Esophagus muscularis mucosa (tissue), 4 donors: ENCODE data around the gene TMEM120A. TPM values are rescaled to one million over a fixed set of nuclear protein-coding genes. Genes with fewer than 3 reads are reported as not detected.

Experiments
- DNase-seq: peaks from one replicate; pipeline ENCODE4 v3.0.0-alpha.2; 2017; ENCODE audit errors: extremely low spot score
- H3K27ac ChIP-seq, 4 donors: fragments of 200-600 bp; sonication (generic); replicated peaks in 1 of 4; 1 replicate in 3 of 4; 2 replicates in 1 of 4; pipeline ENCODE4 v1.5.1; 2016 to 2019; ENCODE audit warnings: mild to moderate bottlenecking in 1 of 4
- H3K27me3 ChIP-seq, 4 donors: fragments of 200-600 bp; sonication (generic); one replicate each; pipeline versions ENCODE4 v1.5.1 to v1.6.0; 2016 to 2019
- H3K36me3 ChIP-seq, 4 donors: fragments of 200-600 bp; sonication (generic); one replicate each; pipeline ENCODE4 v1.5.1; 2016 to 2019
- H3K4me1 ChIP-seq, 4 donors: fragments of 200-600 bp; sonication (generic); one replicate each; pipeline ENCODE4 v1.5.1; 2016 to 2019
- H3K4me3 ChIP-seq, 4 donors: fragments of 200-600 bp; sonication (generic); 1 replicate in 2 of 4; 2 replicates in 2 of 4; pipeline ENCODE4 v1.5.1; 2016 to 2019; ENCODE audit warnings: mild to moderate bottlenecking in 4 of 4, moderate library complexity in 1 of 4
- H3K9me3 ChIP-seq, 4 donors: fragments of 200-600 bp; sonication (generic); 1 replicate in 3 of 4; 2 replicates in 1 of 4; pipeline ENCODE4 v1.5.1; 2016 to 2019
- CTCF ChIP-seq, 3 experiments: fragments of 200-600 bp in 2 of 3; fragments of 450-650 bp in 1 of 3; sonication (generic) in 2 of 3; IDR thresholded peaks; one replicate each; pipeline ENCODE4 v1.5.1; 2017 to 2019; ENCODE audit warnings: antibody characterized with exemption in 3 of 3, mild to moderate bottlenecking in 2 of 3, moderate library complexity in 1 of 3
- EP300 ChIP-seq: sonication (generic); formaldehyde crosslinking; IDR thresholded peaks from one replicate; pipeline ENCODE4 v1.6.1; 2017; ENCODE audit warnings: antibody characterized with exemption
- POLR2A ChIP-seq: fragments of 450-650 bp; IDR thresholded peaks from one replicate; pipeline ENCODE4 v1.6.1; 2017; ENCODE audit warnings: antibody characterized with exemption, moderate library complexity, mild to moderate bottlenecking, low read depth
- POLR2AphosphoS5 ChIP-seq, 2 donors: sonication (generic); formaldehyde crosslinking; IDR thresholded peaks; one replicate each; pipeline ENCODE4 v1.6.1; 2017; ENCODE audit warnings: antibody characterized with exemption in 2 of 2
- WGBS: methylation state at CpG from one replicate; pipeline ENCODE4 v1.1.5; 2018; 5-methylcytosine and 5-hydroxymethylcytosine counted together
- intact Hi-C: fragments of 100-400 bp; cut with DNase I; formaldehyde crosslinking; loops from one replicate; pipeline ENCODE4 v1.15.1; 2023
- total RNA-seq, 4 donors: library from RNA; depleted of rRNA; stranded (reverse); fragments of >200 nt; gene quantifications; one replicate each; pipeline versions ENCODE4 v1.1.0 to v1.2.1, GENCODE V29; 2016

TMEM120A gene
- total RNA-seq, 4 donors from 2014 or later = 23.2 to 37.8 (median 31.2) TPM

- DNase-seq = no peak
- intact Hi-C loops = no loop called here
- Histone ChIP-seq H3K36me3 (peaks cover 15 to 47% (median 34%) of the 10 kb centered on the region in 4 donors), H3K4me1 (no peaks in the 10 kb centered on the region), H3K27me3 (no peaks in the 10 kb centered on the region), H3K27ac (no peak overlapping the region), H3K9me3 (no peaks in the 10 kb centered on the region), H3K4me3 (no peak overlapping the region)
- TF ChIP-seq EP300 (no peak), CTCF (IDR thresholded peaks at IDR 0.05) (no peak), POLR2A (no peak), POLR2AphosphoS5 (IDR thresholded peaks at IDR 0.05) (no peak)
- WGBS = 95% methylated on average over 3 of the region's 3 CpGs
Observed at GRCh38 chr7:76002822-76003221, 8.4 kb upstream of the TMEM120A start.

- no peak overlapping the region for H3K27ac ChIP-seq
- H3K4me1 ChIP-seq = no peaks in the 10 kb centered on the region
- no peaks in the 10 kb centered on the region for H3K9me3 ChIP-seq
- intact Hi-C loops = no loop called here
- H3K36me3 ChIP-seq = peaks cover 15 to 47% (median 34%) of the 10 kb centered on the region in 4 donors
- no peak for DNase-seq
- WGBS = 94% methylated on average over 5 of the region's 6 CpGs
- TF ChIP-seq POLR2AphosphoS5 (IDR thresholded peaks at IDR 0.05) (no peak), EP300 (no peak), POLR2A (no peak), CTCF (IDR thresholded peaks at IDR 0.05) (no peak)
- no peak overlapping the region for H3K4me3 ChIP-seq
- no peaks in the 10 kb centered on the region for H3K27me3 ChIP-seq
Observed at GRCh38 chr7:76002139-76002538, 7.7 kb upstream of the TMEM120A start.

DNA sequence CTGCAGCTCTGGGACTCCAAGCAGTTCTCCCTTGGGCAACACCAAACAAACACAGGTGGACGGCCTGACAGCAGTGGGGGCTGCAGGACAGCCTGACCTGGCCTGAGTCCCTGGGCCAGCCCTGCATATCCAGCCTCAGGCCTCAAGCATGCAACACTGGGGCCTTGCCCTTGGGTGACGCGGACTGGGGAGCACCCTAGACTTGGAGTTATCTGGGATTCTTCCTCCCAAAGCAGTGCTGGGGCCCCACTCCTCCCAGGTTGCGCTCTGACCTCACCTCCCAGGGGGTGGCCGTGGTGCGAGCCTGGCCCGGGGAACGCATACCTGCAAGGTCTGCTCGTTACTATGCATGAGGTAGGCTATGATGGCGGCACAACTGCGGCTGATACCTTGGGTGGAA lies 6.2 kb upstream of the TMEM120A start:
- intact Hi-C loops = no loop called here

GRCh38 chr7:75998038-75998437 lies 3.6 kb upstream of the TMEM120A start:
- WGBS = 92% methylated on average over 1 of the region's 1 CpG
- TF ChIP-seq CTCF (IDR thresholded peaks at IDR 0.05) (no peak), POLR2A (no peak)
- Histone ChIP-seq H3K9me3 (no peaks in the 10 kb centered on the region), H3K27ac (no peak overlapping the region), H3K4me1 (peaks cover 12 to 21% (median 18%) of the 10 kb centered on the region in 4 donors), H3K27me3 (no peaks in the 10 kb centered on the region), H3K4me3 (no peak overlapping the region), H3K36me3 (peaks cover 0 to 32% (median 19%) of the 10 kb centered on the region in 4 donors)
- DNase-seq = no peak
- intact Hi-C loops = loop anchor here (5.0 kb wide), 1 partner anchor 86 kb away; no protein-coding TSS in a partner anchor

More for the DNA sequence above, 6.2 kb upstream of the TMEM120A start:
- TF ChIP-seq POLR2A = no peak
- TF ChIP-seq EP300 = no peak
- TF ChIP-seq CTCF (IDR thresholded peaks at IDR 0.05) = no peak
- no peak for TF ChIP-seq POLR2AphosphoS5 (IDR thresholded peaks at IDR 0.05)
- DNase-seq = no peak
- no peaks in the 10 kb centered on the region for H3K9me3 ChIP-seq
- H3K4me3 ChIP-seq = no peak overlapping the region
- H3K4me1 ChIP-seq = peaks cover 0 to under 1% (median under 1%) of the 10 kb centered on the region in 4 donors
- H3K27me3 ChIP-seq = no peaks in the 10 kb centered on the region
- 88% methylated on average over 7 of the region's 11 CpGs for WGBS
- H3K27ac ChIP-seq = no peak overlapping the region
- peaks cover 15 to 56% (median 37%) of the 10 kb centered on the region in 4 donors for H3K36me3 ChIP-seq

DNA sequence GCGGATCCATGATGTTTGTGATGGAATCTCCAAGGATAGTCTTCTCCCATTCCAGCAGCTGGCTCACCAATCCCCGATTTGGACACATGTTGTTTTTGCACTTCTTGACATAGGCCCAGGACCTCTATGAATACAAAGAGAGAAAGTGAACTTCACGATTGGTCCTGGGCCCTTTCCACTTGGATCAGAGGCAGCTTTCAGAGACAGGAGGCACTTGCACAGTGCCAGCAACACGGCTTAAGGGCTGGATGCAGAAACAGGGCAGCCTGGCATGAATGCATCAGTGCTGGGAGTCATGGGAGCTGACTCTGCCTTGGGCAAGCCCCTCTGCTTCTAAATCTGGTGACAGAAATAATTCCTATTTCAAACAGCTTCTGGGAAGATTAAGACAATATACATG lies 2.1 kb upstream of the TMEM120A start:
- no peak overlapping the region for H3K27ac ChIP-seq

More for the DNA sequence above, 2.1 kb upstream of the TMEM120A start:
- peaks cover 0 to 33% (median 20%) of the 10 kb centered on the region in 4 donors for H3K36me3 ChIP-seq
- intact Hi-C loops = loop anchor here (5.0 kb wide), 1 partner anchor 84 kb away; no protein-coding TSS in a partner anchor
- H3K27me3 ChIP-seq = no peaks in the 10 kb centered on the region
- H3K9me3 ChIP-seq = no peaks in the 10 kb centered on the region
- WGBS = 68% methylated on average over 4 of the region's 4 CpGs
- H3K4me1 ChIP-seq = peaks cover 20 to 32% (median 31%) of the 10 kb centered on the region in 4 donors
- no peak for DNase-seq
- no peak overlapping the region for H3K4me3 ChIP-seq
- TF ChIP-seq EP300 = no peak
- TF ChIP-seq POLR2AphosphoS5 (IDR thresholded peaks at IDR 0.05) = no peak
- TF ChIP-seq CTCF (IDR thresholded peaks at IDR 0.05) = no peak
- TF ChIP-seq POLR2A = no peak
